Endothelial cell of umbilical vein (primary cell): Measurements from ENCODE around the gene BOLA2B.
"Not testable (repeated sequence)": the region's sequence is repeated elsewhere in the genome, so short reads cannot be mapped to it uniquely, and the experiment has no call there.

Source experiments
- POLR2AphosphoS5 ChIP-seq: IDR thresholded peaks from 2 replicates; pipeline ENCODE4 v1.6.1; 2012; ENCODE audit warnings: low read depth, mild to moderate bottlenecking, control low read depth, low read length, moderate library complexity; ENCODE audit not compliant: insufficient read depth
- TF ChIP-seq, protein P1 (sequence below): IDR thresholded peaks from 2 replicates; pipeline ENCODE4 v1.6.1; 2011; ENCODE audit not compliant: insufficient read depth, insufficient read length

DNA sequence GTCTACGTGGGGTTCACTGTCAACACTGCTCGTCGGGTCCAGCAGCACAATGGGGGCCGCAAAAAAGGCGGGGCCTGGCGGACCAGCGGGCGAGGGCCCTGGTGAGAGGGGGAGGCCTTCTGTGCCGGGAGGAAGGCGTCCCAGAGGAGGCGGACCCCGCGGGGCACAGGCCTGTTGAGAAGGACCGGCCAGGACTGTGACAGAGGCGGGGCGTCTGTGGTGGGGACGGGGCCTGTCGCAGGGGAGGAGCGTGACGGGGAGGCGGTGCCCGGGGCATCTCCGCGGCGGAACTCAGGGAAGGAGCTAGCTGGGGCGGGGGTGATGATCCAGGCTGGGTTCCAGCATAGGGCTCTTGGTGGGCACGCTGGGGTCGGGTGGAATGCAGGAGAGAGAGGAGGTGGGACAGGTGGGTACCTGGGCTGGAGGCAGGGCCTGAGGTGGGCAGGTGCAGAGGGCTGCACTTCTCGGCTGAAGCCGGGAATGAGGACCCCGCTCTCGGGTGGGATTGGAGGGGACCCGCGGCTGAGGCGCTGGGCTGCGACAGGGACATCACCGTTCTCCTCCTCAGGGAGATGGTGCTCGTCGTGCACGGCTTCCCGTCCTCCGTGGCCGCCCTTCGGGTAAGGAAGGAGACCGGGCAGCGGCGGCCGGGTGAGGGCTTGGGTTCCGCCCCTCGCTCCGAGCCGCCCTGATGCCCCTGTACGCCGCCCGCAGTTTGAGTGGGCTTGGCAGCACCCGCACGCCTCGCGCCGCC is 883 bp upstream of the BOLA2B start:
- not testable (repeated sequence) for TF ChIP-seq POLR2AphosphoS5
- TF ChIP-seq, protein P1, sequence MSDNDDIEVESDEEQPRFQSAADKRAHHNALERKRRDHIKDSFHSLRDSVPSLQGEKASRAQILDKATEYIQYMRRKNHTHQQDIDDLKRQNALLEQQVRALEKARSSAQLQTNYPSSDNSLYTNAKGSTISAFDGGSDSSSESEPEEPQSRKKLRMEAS: not testable (repeated sequence)
